Caco-2 (cell line): ENCODE data around the gene SCN1B. TPM values are rescaled to one million over a fixed set of nuclear protein-coding genes. Genes with fewer than 3 reads are reported as not detected.
"Not testable (repeated sequence)": the region's sequence is repeated elsewhere in the genome, so short reads cannot be mapped to it uniquely, and the experiment has no call there.

ENCODE experiments used
- BruUV-seq: library from RNA; stranded (reverse); fragments of 400-500 nt; replicated peaks from 2 replicates; lab custom pipeline; 2021; lab: Mats Ljungman, UMichigan
- CTCF ChIA-PET: fragments of 300-600 bp; sonication (Branson Sonifier 250); formaldehyde crosslinking; loops from one replicate; lab custom pipeline; 2022; ENCODE audit warnings: antibody characterized with exemption; lab: Charles Lee
- POLR2A ChIA-PET: fragments of 300-600 bp; sonication (Branson Sonifier 250); formaldehyde crosslinking; loops from one replicate; lab custom pipeline; 2022; ENCODE audit warnings: antibody characterized with exemption; lab: Charles Lee
- DNase-seq, 2 experiments: peaks; one replicate each; pipeline versions ENCODE4 v3.0.0 to v3.0.0-alpha.2; 2020 to 2022
- H3K27me3 ChIP-seq: replicated peaks from 2 replicates; pipeline ENCODE4 v1.6.0; 2011; ENCODE audit warnings: low read length; ENCODE audit not compliant: control insufficient read depth, insufficient read depth
- H3K36me3 ChIP-seq: 2 replicates; pipeline ENCODE4 v1.5.1; 2011; ENCODE audit warnings: low read length; ENCODE audit not compliant: control insufficient read depth, insufficient read depth
- H3K4me1 ChIP-seq: fragments of 250-450 bp; sonication (Bioruptor Pico); 2 replicates; pipeline ENCODE4 v1.5.1; 2020; ENCODE audit warnings: mild to moderate bottlenecking
- H3K4me3 ChIP-seq: 2 replicates; pipeline ENCODE4 v1.5.1; 2011; ENCODE audit warnings: low read depth, mild to moderate bottlenecking, control low read depth, low read length
- H3K9me3 ChIP-seq: fragments of 250-450 bp; sonication (Bioruptor Pico); 2 replicates; pipeline ENCODE4 v1.5.1; 2020; ENCODE audit warnings: mild to moderate bottlenecking, moderate library complexity
- H3K27ac Mint-ChIP-seq: one replicate; pipeline ENCODE4 v1.8.0; 2022; ENCODE audit warnings: mixed read lengths; ENCODE audit not compliant: unreplicated experiment
- H3K27me3 Mint-ChIP-seq: one replicate; pipeline ENCODE4 v1.8.0; 2022; ENCODE audit warnings: mixed read lengths; ENCODE audit not compliant: insufficient read depth, unreplicated experiment
- H3K36me3 Mint-ChIP-seq: one replicate; pipeline ENCODE4 v1.8.0; 2022; ENCODE audit warnings: mild to moderate bottlenecking, mixed read lengths; ENCODE audit not compliant: insufficient read depth, unreplicated experiment
- H3K4me1 Mint-ChIP-seq: one replicate; pipeline ENCODE4 v1.8.0; 2022; ENCODE audit warnings: low read depth, mixed read lengths; ENCODE audit not compliant: unreplicated experiment
- H3K4me3 Mint-ChIP-seq: one replicate; pipeline ENCODE4 v1.8.0; 2022; ENCODE audit warnings: mild to moderate bottlenecking, moderate library complexity, mixed read lengths; ENCODE audit not compliant: unreplicated experiment
- H3K9me3 Mint-ChIP-seq: one replicate; pipeline ENCODE4 v1.8.0; 2022; ENCODE audit warnings: mixed read lengths; ENCODE audit not compliant: unreplicated experiment
- CTCF ChIP-seq, 2 experiments: fragments of 200-600 bp in 1 of 2; IDR thresholded peaks; 1 replicate in 1 of 2; 2 replicates in 1 of 2; pipeline versions ENCODE4 v1.5.1 to v1.8.0; 2011 to 2022; ENCODE audit warnings: antibody characterized with exemption in 1 of 2, control low read depth in 1 of 2, inconsistent platforms in 1 of 2, low read depth in 1 of 2, low read length in 1 of 2, mild to moderate bottlenecking in 1 of 2, moderate library complexity in 1 of 2; ENCODE audit not compliant: insufficient read depth in 1 of 2, severe bottlenecking in 1 of 2, unreplicated experiment in 1 of 2
- intact Hi-C: fragments of 100-400 bp; cut with micrococcal nuclease; formaldehyde crosslinking; loops from one replicate; pipeline ENCODE4 v1.10.0; 2022; ENCODE audit not compliant: unreplicated experiment
- total RNA-seq: library from RNA; stranded (reverse); gene quantifications from 2 replicates; pipeline ENCODE4 v1.2.3, GENCODE V29; 2022

SCN1B gene
- total RNA-seq, 1 experiment from 2014 or later, result 1.7 TPM

GRCh38 chr19:35005256-35005977 lies 24.9 kb upstream of the SCN1B start:
- Mint-ChIP-seq H3K27me3 (no peaks in the 10 kb centered on the region), H3K9me3 (no peaks in the 10 kb centered on the region), H3K4me3 (peak overlapping the region; percentile 70), H3K36me3 (peaks cover 72% of the 10 kb centered on the region), H3K4me1 (peaks cover 52% of the 10 kb centered on the region), H3K27ac (peak overlapping the region; percentile 98)
- ChIA-PET CTCF (interaction anchor here (0.6 to 1.4 kb wide), 9 partner anchors 9 to 1036 kb away, joined by 3 to 9 read pairs (median 4); no protein-coding TSS in a partner anchor), POLR2A (interaction anchor here (0.8 to 1.4 kb wide), 2 partner anchors 24 to 39 kb away, joined by 4 read pairs; partner anchors contain the start of gene SCN1B)
- no TSS peak for BruUV-seq
- DNase-seq, result no peak
- Histone ChIP-seq H3K9me3 (no peaks in the 10 kb centered on the region), H3K4me1 (peaks cover 55% of the 10 kb centered on the region), H3K4me3 (no peak overlapping the region), H3K27me3 (no peaks in the 10 kb centered on the region), H3K36me3 (peaks cover 7% of the 10 kb centered on the region)
- intact Hi-C loops, result no loop called here
- TF ChIP-seq CTCF (IDR thresholded peaks at IDR 0.05; ENCODE audit: insufficient read depth in 1 of 2, low read depth in 1 of 2, low read length in 1 of 2, severe bottlenecking in 1 of 2, unreplicated experiment in 1 of 2), result no peak

GRCh38 chr19:35006007-35006341 lies 24.3 kb upstream of the SCN1B start:
- intact Hi-C loops, result loop anchor here (1.0 to 2.0 kb wide), 4 partner anchors 23 to 167 kb away; partner anchors contain the start of gene HPN
- Mint-ChIP-seq H3K4me3 (peak overlapping the region; percentile 70), H3K27ac (peak overlapping the region; percentile 98), H3K36me3 (peaks cover 75% of the 10 kb centered on the region), H3K4me1 (peaks cover 52% of the 10 kb centered on the region)
- not testable (repeated sequence) for H3K9me3 ChIP-seq, DNase-seq, H3K27me3 ChIP-seq, H3K36me3 ChIP-seq, H3K4me3 ChIP-seq, H3K27me3 Mint-ChIP-seq, H3K9me3 Mint-ChIP-seq, BruUV-seq
- ChIA-PET CTCF (interaction anchor here (0.5 to 1.4 kb wide), 10 partner anchors 8 to 1036 kb away, joined by 3 to 9 read pairs (median 4); no protein-coding TSS in a partner anchor), POLR2A (interaction anchor here (0.6 to 1.4 kb wide), 6 partner anchors 11 to 813 kb away, joined by 3 to 14 read pairs (median 6); partner anchors contain the start of genes HPN, SCN1B and ZNF30)
- H3K4me1 ChIP-seq, result peaks cover 55% of the 10 kb centered on the region

- BruUV-seq, result no TSS peak
- Histone ChIP-seq H3K4me3 (no peak overlapping the region), H3K9me3 (no peaks in the 10 kb centered on the region), H3K36me3 (peaks cover 7% of the 10 kb centered on the region), H3K4me1 (peaks cover 55% of the 10 kb centered on the region), H3K27me3 (no peaks in the 10 kb centered on the region)
- intact Hi-C loops, result loop anchor here (1.0 to 2.0 kb wide), 4 partner anchors 22 to 168 kb away; partner anchors contain the start of gene HPN
- Mint-ChIP-seq H3K9me3 (no peaks in the 10 kb centered on the region), H3K4me1 (peaks cover 52% of the 10 kb centered on the region), H3K4me3 (peak overlapping the region; percentile 70), H3K27ac (peak overlapping the region; percentile 98), H3K27me3 (no peaks in the 10 kb centered on the region), H3K36me3 (peaks cover 75% of the 10 kb centered on the region)
- peak; percentile 94 to 96 for DNase-seq
- no peak for TF ChIP-seq CTCF (IDR thresholded peaks at IDR 0.05; ENCODE audit: insufficient read depth in 1 of 2, low read depth in 1 of 2, low read length in 1 of 2, severe bottlenecking in 1 of 2, unreplicated experiment in 1 of 2)
- POLR2A ChIA-PET, result interaction anchor here (0.6 to 1.4 kb wide), 7 partner anchors 11 to 813 kb away, joined by 3 to 14 read pairs (median 4); partner anchors contain the start of genes HPN, SCN1B and ZNF30
- CTCF ChIA-PET, result interaction anchor here (0.5 to 1.4 kb wide), 9 partner anchors 8 to 1035 kb away, joined by 3 to 9 read pairs (median 3); partner anchors contain the start of gene ZNF30
Measured at GRCh38 chr19:35006342-35006998, 23.8 kb upstream of the SCN1B start.
